ENCODE results near the gene NKAPD1.

GRCh38 chr11:112051768-112052167 is 22.3 kb upstream of the NKAPD1 start:
- TF ChIP-seq, protein P1, sequence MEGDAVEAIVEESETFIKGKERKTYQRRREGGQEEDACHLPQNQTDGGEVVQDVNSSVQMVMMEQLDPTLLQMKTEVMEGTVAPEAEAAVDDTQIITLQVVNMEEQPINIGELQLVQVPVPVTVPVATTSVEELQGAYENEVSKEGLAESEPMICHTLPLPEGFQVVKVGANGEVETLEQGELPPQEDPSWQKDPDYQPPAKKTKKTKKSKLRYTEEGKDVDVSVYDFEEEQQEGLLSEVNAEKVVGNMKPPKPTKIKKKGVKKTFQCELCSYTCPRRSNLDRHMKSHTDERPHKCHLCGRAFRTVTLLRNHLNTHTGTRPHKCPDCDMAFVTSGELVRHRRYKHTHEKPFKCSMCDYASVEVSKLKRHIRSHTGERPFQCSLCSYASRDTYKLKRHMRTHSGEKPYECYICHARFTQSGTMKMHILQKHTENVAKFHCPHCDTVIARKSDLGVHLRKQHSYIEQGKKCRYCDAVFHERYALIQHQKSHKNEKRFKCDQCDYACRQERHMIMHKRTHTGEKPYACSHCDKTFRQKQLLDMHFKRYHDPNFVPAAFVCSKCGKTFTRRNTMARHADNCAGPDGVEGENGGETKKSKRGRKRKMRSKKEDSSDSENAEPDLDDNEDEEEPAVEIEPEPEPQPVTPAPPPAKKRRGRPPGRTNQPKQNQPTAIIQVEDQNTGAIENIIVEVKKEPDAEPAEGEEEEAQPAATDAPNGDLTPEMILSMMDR (IDR thresholded peaks at IDR 0.05) = no peak
- no peak for TF ChIP-seq EZH2 (IDR thresholded peaks at IDR 0.05; ENCODE audit: borderline replicate concordance, insufficient read depth, low read depth, low read length, poor library complexity, severe bottlenecking)
